ENCODE results near the gene IER5.

IER5 gene

DNA sequence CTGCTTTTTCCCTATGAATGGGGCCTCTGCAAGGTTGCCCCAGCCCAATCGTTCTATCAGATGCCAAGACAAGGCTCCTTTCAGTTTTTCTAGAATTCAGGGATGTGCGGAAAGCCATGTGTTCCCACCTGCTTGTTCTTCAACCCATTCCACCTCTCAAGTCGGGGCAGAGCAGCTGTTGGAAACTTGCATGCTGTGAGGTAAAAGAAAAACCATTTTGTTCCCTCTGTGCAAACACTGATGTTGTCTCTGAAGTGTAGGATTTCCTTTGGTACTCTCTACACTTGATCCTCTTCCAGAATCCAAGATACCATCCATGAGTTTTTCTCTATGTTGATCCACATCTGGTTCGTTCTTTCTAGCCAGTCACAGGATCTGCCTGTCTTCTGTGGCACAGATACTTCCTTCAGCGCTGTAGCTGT, 7.3 kb downstream of the IER5 start:
- no peak for DNase-seq (ENCODE audit: low read depth in 2 of 2, low spot score in 1 of 2)

DNA sequence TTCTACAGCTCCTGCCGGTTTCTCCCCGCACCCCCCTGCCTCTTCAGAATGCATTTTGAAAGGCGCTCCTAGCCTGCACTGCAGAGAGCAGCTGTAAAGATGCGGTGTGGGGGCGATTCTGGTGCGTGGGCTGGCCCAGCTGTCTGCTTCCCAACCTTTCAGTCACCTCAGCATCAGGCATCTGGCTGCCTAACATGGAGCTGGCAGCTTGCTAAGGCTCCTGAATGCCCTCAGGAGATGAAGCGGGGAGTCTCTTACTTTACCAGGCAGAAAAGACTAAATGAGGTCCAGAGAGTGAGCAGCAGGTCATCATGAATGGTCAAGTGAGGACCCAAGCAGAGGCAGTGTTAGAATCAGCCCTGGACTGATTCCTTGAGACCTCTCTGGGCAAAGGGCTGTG, 8.7 kb downstream of the IER5 start:
- DNase-seq (ENCODE audit: low read depth in 2 of 2, low spot score in 1 of 2), result no peak

DNA sequence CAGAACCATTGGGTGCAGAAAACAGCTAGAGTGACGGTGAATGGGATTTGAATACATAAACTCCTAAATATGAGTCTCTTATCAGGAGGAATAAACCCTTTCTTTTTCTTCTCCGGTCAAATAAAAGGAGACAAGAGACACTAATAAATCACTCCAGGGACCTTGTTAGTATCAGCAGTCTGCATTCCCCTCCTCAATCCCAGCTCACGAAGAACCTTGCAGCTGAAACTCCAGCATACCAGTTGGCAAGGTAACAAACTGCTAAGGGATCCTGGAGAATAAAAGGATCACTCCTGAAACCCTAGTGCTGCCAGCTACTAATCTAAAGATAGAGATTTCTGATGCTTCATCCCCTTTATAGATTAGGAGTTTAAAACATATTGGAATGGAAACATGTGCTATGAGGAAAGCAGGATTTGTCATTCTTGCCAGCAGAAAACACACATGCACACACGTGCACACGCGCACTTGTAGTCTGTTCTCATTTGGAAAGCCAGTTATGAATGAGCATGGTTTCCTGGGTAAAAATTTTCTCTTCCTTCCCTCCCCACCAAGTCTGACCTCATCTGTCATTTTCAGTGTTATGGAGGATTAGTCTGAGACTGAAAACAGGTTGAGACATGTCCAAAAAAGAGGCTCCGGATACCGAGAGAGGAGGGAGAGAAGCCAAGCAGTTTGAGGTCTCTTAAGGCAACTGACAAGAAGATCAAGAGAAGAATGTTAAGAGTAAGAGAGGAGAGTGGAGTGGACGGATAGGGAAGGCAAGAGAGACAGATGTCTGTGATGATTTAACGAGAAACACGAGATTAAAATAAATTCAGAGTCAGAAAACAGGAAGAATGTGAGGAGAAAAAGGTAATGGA, 10.9 kb downstream of the IER5 start:
- DNase-seq (ENCODE audit: low read depth in 2 of 2, low spot score in 1 of 2), result no peak

DNA sequence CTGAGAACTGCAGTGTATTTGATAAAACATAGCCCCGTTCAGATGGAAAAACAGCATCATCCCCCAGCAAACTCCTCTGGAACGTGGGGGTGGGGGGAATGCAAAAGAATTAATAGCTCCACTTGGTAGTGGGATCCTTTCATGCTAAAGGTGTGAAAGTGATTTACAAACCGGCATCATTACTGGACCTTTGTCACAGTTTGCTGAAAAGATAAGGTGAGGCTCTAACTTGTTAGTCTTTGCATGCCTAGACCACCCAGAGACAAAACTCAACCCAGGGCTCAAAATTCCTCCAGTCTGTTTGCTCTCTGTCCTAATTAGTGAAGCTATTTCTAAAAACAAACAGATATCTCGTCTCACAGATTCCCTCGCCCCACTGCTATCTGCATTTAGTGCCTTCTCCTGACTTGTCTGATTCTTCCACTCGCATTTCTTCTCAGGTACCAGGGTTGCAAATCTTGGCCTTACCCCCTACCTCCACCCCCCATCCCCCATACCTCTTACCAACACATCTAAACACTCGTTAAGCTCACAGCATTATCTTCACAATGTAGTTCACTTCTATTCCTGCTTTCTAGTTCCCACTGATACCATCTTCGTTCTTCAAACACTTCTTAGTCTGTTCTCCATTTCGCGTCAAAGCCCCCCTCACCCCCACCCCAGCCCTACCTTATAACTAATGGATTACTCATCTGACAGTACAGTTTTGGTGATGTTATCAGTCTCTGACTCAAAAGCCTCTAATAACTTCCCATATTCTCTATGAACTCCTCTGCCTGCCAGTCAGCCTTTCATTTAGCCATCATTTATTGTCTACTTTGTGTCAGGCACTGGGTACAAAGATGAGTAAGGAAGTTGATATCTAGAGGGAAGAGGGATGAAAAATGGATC, 11.8 kb downstream of the IER5 start:
- DNase-seq (ENCODE audit: low read depth in 2 of 2, low spot score in 1 of 2), result no peak

DNA sequence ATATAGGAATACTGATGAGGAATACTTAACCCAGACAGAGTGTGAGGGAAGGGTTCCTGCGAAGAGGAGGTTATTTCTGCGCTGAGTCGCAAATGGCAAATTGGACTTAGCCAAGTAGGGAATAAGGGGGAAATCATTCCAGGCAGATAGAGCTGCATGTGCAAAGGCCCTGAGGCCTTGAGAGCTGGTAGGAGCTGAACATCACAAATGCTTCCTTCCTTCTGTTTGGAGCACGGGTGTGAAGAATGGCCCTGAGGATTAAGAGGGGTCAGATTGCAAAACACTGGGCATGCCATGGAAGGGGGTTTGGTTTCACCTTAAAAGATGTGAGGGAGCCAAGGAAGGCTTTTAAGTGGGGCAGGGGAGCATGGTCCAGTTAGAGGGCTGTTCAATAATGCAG, 12.4 kb downstream of the IER5 start:
- no peak for DNase-seq (ENCODE audit: low read depth in 2 of 2, low spot score in 1 of 2)

DNA sequence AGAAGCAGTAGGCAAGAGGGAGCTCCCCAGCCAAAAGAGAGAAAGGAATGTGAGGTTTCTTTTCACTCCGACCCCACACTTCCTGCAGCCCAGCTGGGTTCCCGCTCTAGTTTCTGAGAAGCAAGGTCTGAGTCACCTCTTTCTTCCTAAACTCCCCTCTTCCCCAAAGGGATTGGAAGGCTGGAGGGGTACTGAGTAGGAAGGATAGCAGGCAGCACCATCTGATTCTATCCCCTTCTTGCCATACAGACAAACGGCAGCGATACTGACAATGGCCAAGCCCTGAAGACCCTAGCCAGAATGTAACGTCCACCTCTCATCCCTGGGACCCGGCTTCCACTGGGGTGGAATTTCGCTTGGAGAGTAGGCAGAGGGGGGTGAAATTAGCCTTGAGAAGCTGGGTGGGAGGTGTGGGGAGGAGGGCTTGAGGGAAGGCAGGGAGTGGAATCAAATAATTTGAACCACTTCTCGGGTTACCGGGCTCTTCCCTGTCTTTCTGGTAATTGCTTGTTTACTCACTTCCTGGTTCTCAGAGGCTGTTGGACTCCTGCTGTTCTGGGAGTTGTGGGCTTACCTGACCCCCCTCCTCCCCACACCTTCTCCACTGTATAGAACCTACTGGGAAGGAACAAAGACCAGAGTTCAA, 13.2 kb downstream of the IER5 start:
- DNase-seq (ENCODE audit: low read depth in 2 of 2, low spot score in 1 of 2), result no peak

DNA sequence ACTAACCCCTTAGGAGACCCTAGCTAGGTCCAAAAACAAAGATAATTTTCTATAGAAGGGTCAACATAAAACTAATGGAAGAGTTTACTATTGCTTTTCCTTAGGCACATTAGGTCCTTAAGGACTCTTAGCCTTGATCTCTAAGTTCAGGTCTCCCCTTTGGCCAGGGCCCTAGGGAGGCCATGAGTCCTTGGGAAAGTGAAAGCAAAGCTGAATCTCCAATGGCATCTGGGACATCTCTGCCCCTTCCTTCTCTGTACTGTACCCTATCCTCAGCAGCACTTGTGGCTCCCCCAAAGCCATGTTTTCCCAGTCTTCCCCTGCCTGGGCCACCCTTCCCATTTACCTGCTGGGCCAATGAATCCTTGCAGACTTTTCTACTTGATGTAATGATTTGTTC, 14.3 kb downstream of the IER5 start:
- no peak for DNase-seq (ENCODE audit: low read depth in 2 of 2, low spot score in 1 of 2)

DNA sequence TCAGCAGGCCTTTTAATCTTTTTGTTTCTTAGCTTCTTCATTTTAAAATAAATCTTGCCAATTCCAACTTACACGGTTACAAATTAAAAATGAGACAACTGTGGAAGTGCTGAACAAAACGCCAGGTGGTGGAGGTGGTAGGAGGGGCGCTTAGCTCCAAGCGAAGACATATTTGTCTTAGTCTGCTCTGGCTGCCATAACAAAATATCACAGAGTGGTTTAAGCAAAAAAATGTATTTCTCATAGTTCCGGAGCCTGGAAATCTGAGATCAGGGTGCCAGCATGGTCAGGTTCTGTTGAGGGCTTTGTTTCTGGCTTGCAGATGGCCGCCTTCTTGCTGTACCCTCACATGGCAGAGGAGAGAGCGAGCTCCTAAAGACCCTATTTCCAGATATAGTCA, 14.9 kb downstream of the IER5 start:
- DNase-seq (ENCODE audit: low read depth in 2 of 2, low spot score in 1 of 2), result no peak

DNA sequence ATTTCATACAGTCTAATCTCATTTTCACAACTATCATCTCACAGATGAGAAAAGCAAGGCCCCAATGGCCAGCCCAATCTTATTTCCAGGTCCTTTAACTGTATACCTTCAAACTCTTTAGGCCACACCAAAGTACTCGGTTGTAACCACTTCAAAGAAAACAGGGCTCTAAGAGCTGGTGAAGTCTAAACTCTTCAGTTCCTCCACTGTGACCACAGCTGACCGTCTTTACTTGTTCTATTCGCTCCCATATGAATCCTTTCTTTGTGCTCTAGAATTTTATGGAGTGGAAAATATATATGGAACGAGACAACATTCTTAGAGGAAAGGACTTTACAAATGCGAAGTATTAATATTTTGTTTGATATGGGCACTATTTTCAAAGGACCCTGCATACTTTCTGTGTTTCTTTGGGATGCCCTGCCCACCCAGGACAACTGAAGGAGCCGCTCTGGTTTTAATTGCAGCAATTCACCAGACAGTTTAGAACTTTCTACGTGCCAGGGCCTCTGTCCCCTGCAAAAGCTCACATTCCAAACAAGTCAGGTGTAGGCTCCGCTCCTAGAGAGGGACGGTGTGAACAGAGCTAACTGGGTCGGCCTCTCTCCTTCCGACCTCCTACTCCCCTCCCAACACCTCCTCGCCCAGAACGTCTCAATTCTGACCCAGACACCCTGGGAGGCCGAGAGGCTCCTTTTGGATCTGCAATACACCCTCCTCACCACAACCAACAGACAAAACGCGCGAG, 15.7 kb downstream of the IER5 start:
- no peak for DNase-seq (ENCODE audit: low read depth in 2 of 2, low spot score in 1 of 2)

DNA sequence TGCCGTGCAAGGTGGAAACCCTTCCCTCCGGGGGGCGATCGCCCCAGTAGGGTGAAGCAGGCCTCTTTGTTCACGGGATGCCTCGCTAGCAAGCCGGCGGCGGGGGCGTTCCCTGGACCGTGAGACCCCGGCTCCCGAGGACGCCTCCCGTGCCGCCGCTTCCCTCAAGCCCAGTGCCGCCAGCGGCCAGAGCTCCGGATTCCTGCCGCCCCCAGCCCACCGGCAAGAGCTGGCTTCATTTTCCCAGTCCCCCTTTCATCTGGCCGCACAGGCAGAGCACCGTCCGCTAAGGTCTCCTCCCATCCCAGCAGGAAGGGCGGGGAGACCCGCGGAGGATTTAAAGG, 16.3 kb downstream of the IER5 start:
- peak in 1 of 2 donors; percentile 5 for DNase-seq (ENCODE audit: low read depth in 2 of 2, low spot score in 1 of 2)

DNA sequence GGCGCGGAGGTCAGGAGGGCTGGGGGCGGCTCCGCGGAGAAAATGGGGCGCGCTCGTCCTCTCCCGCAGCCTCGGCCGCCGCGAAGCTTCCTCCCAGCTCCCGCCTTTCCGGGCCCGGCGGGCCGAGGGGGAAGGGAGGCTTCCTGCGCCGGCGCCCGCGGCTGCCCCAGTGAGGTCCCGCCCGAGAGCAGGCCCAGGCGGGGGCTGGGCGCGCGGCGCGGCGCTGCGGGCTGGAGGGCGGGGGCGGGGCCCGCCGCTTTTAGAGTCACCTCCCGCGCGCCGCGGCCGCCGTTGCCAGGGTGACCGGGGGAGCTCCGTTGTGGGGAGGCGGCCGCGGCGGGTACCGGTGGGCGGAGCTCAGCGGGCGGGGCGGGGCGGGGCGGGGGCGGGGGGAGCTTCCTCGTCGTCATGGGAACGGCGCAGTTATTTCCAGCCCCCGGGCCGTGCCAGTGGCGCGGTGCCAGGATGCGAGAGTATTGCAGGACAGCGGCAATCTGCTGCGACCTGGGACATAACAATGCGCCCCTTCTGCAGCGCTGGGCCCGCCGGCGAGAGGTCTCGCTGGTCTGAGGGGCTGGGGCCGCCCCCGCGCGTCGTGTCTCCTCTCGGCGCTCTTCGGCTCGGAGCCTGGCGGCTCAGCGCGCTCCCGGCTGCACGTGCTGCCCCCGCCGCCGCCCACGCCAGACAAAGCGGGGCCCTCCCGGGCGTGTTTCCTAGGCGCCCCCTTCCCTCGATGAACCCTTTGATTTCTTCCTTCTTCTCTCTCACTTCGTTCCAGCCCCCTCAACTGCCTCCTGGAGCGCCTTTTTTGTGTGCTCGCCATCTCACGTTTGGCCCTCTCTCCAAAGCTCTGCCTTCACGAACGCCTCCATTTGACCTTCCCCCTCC, 16.9 kb downstream of the IER5 start:
- DNase-seq (ENCODE audit: low read depth in 2 of 2, low spot score in 1 of 2), result peak; percentile 84 to 91

DNA sequence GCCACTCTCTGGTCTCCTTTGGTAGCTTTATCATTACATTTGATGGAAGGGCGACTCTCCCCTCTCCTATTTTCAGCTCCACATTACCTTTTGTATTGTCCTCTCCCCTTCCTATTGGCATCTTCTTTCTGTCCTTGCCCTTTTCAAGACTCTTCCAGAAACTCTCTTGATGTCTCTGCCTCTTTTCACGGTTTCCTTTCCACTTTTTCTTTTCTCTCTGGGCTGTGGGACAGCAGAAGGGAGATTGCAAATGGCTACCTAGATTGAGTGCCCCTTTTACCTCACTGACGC, 17.5 kb downstream of the IER5 start:
- DNase-seq (ENCODE audit: low read depth in 2 of 2, low spot score in 1 of 2), result no peak

DNA sequence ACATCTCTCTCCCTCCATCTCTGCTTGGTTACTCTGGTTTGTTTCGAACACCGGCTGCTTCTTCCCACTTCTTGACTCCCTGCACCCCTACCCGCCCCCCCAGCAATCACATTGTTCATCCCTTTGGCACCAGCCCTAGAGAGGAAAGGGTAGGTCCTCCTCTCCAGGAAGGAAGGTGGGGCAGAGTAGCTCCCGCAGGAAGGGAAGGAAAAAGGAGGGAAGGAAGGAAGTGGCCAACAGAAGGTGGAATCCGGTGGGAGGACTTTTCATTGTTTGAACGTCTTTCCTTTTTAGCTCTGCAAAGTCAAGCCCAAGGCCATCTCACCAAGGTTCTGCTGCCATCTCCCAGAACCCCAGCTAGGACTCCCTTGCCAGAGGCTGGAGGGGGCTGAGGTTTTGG, 18.0 kb downstream of the IER5 start:
- no peak for DNase-seq (ENCODE audit: low read depth in 2 of 2, low spot score in 1 of 2)

DNA sequence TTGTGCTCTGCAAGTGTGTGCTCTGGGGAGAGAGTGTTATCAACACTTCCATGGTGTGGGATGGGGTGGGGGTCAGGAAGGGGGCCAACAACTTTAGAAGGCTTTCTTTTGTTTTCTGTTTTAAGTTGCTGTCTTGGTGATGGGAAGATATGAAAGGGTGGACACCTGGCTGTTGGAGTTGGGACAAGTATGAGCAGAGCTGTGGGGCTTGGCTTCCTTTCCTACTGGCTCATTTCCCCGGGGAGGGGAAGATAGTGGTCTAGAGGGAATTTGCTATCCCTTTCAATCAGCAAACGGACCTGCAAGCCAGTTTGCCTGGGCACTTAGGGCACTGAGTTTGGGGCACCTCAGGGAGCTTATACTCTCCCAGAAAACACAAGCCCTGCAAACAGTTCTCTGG, 19.2 kb downstream of the IER5 start:
- no peak for DNase-seq (ENCODE audit: low read depth in 2 of 2, low spot score in 1 of 2)

DNA sequence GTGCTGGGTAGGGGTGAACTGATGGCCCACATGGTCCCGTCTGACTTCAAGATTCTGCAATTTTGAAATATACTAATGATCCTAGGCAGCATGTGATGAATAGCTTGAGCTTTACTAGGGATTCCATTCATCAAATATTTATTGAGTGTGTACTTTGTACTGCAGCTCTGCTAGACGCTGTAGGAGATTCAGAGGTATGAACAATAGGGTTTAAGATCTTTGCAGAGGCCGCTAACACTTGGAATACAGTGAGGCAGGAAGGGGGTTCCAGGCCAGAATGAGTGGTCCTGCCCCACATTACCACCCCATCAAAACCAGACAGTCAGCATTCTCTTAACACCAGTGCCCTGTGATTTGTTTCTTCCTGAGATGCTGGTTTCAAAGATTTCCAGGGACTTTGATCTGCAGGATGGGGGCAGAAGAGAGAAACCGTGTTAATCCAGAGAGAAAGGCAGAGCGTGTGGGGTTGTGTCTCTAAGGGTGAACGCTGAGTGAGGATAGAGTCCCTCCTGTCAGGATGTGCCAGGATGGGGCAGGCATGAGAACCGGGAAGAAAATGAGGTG, 19.9 kb downstream of the IER5 start:
- DNase-seq (ENCODE audit: low read depth in 2 of 2, low spot score in 1 of 2), result no peak

DNA sequence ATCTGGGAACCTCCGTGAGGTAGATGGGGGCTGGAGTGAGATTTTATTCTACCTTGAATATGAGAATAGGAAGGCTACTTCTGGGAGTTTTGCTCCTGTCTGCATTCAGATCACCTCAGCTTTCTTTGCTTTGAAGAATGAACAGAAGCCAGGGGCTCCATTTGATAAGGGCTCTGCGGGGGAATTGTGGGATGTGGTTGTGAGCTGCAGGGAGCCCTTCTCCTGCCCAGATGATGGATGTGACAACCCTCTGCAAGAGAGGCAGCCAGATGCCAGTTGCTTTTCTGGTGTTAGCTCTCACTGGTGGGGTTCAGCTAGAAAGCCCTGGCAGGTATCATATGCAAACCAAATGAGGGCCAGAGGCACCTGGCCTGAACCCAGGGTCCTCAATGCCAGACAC, 21.5 kb downstream of the IER5 start:
- no peak for DNase-seq (ENCODE audit: low read depth in 2 of 2, low spot score in 1 of 2)

DNA sequence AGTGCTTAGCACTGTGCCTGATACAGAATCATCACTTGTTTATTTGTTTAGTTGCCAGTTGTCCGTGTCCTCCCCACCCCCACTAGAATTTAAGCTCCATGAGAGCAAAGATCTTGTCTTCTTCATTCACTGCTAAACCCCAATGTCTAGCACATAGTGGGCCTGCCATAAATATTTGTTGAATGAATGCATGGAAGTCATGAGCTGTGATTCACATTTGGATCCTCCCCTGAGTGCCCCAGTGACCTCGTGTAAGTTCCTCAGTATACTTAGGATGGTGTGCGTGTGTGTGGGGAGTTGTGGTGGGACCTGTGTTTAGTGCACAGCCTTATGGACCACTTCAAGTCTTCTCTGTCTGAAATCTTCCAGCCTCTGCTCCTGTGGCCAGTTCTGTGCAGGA, 23.1 kb downstream of the IER5 start:
- no peak for DNase-seq (ENCODE audit: low read depth in 2 of 2, low spot score in 1 of 2)

DNA sequence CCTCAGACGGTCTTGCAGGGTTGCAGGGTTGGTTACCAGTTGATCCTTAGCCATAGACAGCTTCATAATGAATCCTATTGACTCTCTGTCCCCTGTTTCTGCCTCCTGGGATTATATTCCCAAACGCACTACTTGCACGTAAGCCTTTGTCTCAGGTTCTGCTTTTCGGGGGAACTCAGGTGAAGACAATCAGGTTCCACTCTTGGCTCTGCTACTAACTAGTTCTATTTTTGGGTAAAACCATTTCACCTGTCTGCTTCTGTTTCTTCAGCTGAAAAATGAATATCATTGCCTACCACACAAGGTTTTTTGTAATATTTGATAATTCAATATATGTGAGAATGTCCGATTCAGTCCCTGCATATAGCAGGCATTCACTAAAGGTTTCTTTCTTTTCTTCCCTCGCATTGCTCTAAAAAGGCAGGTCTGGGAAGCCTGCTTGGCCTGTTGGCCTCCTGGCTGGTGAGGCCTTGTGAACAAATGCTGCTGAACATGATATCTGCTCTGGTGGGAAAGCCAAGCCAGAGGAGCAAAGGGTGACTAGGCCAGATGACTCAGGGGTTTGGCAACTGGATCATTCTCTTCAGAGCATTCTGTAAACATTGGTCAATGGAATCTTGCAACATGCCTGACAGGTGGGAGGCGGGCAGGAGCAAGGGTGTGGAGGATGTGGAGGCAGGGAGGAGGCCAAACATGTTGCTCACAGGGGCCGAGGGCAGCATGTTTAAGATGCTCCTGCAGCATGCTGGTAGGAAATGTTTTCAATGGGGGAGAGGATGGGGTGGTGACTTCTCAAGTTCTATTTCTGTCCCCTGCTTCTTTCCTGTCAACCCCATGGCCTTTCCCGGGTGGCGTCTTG, 23.8 kb downstream of the IER5 start:
- DNase-seq (ENCODE audit: low read depth in 2 of 2, low spot score in 1 of 2), result no peak

DNA sequence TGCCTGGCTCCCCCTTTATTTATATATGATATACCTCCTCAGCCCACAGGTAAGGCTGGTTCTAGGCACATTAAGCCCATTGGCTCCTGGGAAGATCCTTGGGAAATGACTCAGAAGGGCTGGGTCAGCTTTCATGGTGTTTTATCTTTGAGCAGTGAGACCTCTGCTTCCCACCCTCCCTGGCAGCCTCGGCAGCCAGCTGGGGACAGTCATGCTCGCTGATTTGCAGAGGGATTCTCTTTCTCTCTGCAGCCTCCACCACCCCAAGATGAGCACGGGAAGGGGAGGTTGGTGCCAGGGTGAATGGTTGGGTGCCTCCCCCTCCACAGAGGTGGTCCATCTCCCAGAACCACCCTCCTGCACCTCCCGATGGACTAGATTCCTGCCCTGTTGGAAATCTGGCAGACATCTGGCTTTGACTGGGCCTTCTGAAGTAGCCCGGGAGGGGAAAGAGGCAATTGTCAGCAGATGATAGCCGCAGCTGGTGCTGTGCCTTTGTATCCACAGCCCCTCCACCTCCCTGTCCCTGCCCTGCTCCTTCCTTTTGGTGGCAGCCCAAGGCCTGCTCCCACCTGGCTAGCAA, 24.6 kb downstream of the IER5 start:
- no peak for DNase-seq (ENCODE audit: low read depth in 2 of 2, low spot score in 1 of 2)
